Measurements from ENCODE around the gene FBXO40.
A peak's percentile ranks its signal among the peaks of the same experiment; 100 is the strongest.
"Not testable (repeated sequence)": the region's sequence is repeated elsewhere in the genome, so short reads cannot be mapped to it uniquely, and the experiment has no call there.

The FBXO40 gene

GRCh38 chr3:121592856-121593702 is at the start of gene FBXO40:
Gene FBXO40, plus strand, starts transcription at chr3:121593379. Its CDS starts 27,197 bp downstream, at chr3:121620576.
- H3K4me3 Mint-ChIP-seq, result no peak within 1 kb of the TSS
- peaks cover 9% of the 10 kb centered on the region for H3K4me1 Mint-ChIP-seq
- no peak within 1 kb of the TSS for H3K27ac Mint-ChIP-seq
- H3K27me3 Mint-ChIP-seq, result no peaks in the 10 kb centered on the region
- H3K9me3 Mint-ChIP-seq, result no peaks in the 10 kb centered on the region
- ATAC-seq, result no peak
- H3K36me3 Mint-ChIP-seq, result no peaks in the 10 kb centered on the region

DNA sequence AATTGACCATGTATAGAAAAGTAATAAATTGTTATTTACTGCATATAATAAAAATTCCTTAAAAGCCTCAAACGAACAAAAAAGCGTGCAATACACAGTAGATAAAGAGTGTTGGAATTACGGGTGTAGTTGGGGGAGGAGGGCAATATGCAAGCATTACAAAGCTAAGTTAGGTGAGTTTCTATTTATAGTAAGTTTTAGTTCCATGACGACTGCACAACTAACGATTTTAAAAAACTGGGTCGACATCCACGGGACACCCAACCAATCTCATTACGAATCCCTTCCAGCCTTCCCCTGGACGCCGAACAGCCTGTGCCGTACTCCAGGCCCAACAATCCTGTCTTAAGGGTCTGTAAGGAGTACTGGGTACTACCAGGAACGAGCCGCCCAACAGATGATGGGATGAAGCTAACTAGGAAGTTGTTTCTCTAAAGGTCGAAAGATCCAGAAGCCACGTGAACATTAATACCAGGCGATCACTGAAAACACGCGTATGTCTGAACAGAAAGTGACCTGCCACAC is 48.1 kb upstream of the FBXO40 start:
- peak overlapping the region; percentile 71 for H3K27ac Mint-ChIP-seq
- no peak for ATAC-seq

DNA sequence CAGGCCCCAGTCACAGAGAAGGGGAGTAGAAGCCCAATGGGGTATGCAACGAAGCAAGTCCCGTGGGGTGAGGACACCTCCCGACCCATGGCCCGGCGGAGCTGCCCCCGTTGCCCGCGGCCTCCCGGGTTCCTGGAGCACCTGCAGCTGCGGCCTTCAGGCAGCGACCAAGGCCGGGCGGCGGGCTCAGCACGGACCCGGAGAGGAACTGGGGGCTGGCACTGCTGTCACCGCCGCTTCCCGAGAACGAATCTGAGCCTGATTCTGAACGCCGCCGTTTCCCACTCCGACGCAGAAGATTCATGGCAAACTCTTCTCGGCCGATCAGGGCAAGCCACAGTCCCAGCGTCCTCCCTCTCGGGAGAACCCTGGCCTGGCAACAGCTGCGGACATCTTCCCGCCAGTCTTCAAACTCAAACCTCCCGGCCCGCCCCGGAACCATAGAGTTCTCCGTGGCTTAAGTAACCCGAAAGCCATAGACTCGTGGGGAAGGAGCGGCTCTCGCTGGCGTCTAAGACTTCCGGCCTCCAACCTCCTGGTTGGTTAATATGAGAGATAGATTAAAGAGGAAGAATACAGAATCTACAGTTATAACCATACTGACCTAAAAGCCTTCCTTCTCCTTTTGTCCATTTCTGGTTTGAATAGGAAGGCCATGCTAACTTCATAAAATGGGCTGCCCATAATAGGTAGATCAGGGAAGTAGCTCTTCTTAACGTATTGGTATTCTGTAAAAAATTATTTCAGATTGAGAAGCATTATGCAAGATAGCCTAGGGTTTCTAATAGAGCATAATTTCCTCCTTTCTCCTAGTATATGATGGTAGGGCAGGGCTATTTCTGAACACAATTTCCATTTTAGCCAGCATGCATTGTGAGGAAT is 47.4 kb upstream of the FBXO40 start, which contains the start of gene POLQ:
TSS of gene POLQ (minus strand) at position 415 of the 882 bp plus-strand sequence. CDS start at position 304, 111 bp downstream.
- H3K36me3 Mint-ChIP-seq, result no peaks in the 10 kb centered on the region
- H3K4me3 Mint-ChIP-seq, result peak within 1 kb of the TSS; percentile 77
- no peaks in the 10 kb centered on the region for H3K9me3 Mint-ChIP-seq
- peaks cover 33% of the 10 kb centered on the region for H3K4me1 Mint-ChIP-seq
- H3K27ac Mint-ChIP-seq, result peak within 1 kb of the TSS; percentile 71
- ATAC-seq, result peak; percentile 97
- no peaks in the 10 kb centered on the region for H3K27me3 Mint-ChIP-seq

More for the DNA sequence above, 48.1 kb upstream of the FBXO40 start:
- no peaks in the 10 kb centered on the region for H3K9me3 Mint-ChIP-seq
- peaks cover 33% of the 10 kb centered on the region for H3K4me1 Mint-ChIP-seq
- H3K36me3 Mint-ChIP-seq, result no peaks in the 10 kb centered on the region
- peak overlapping the region; percentile 70 for H3K4me3 Mint-ChIP-seq
- no peaks in the 10 kb centered on the region for H3K27me3 Mint-ChIP-seq

GRCh38 chr3:121552379-121552778 is 40.8 kb upstream of the FBXO40 start:
- Mint-ChIP-seq H3K4me3 (no peak overlapping the region), H3K4me1 (peaks cover 31% of the 10 kb centered on the region), H3K36me3 (no peaks in the 10 kb centered on the region), H3K27ac (no peak overlapping the region), H3K27me3 (no peaks in the 10 kb centered on the region), H3K9me3 (peaks cover 5% of the 10 kb centered on the region)
- no peak for ATAC-seq

- no peak overlapping the region for H3K27ac Mint-ChIP-seq
- no peak for ATAC-seq
- peaks cover 31% of the 10 kb centered on the region for H3K4me1 Mint-ChIP-seq
- no peak overlapping the region for H3K4me3 Mint-ChIP-seq
- peaks cover 5% of the 10 kb centered on the region for H3K9me3 Mint-ChIP-seq
- no peaks in the 10 kb centered on the region for H3K36me3 Mint-ChIP-seq
- H3K27me3 Mint-ChIP-seq, result no peaks in the 10 kb centered on the region
These were observed 40.4 kb upstream of the FBXO40 start for GRCh38 chr3:121552797-121553196.

GRCh38 chr3:121557426-121557934 is 35.7 kb upstream of the FBXO40 start:
- peaks cover 5% of the 10 kb centered on the region for H3K9me3 Mint-ChIP-seq
- no peaks in the 10 kb centered on the region for H3K36me3 Mint-ChIP-seq
- H3K27ac Mint-ChIP-seq, result no peak overlapping the region
- H3K4me3 Mint-ChIP-seq, result no peak overlapping the region
- H3K27me3 Mint-ChIP-seq, result peaks cover 9% of the 10 kb centered on the region
- peaks cover 9% of the 10 kb centered on the region for H3K4me1 Mint-ChIP-seq
- no peak for ATAC-seq

DNA sequence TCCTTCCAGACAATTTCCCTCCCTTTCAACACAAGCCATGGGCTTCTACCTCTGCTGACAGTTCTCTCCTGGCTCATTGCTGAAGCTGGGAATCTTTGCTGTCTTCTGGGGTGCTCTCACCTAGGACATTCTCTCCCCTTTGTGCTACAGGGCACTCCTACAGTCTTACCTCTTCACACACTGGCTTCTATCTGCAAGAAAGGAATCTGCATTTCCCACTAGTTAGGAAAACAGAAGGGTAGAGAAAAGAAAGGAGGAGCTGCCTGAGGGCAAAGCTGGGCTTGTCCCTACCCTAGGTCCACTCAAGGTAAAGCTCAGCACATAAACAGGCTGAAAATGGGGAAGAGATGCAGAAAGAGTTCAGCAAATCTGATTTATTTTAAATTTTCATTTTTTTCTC is 31.0 kb upstream of the FBXO40 start:
- H3K36me3 Mint-ChIP-seq, result no peaks in the 10 kb centered on the region
- no peaks in the 10 kb centered on the region for H3K9me3 Mint-ChIP-seq
- no peak overlapping the region for H3K27ac Mint-ChIP-seq
- no peak overlapping the region for H3K4me3 Mint-ChIP-seq
- peaks cover 9% of the 10 kb centered on the region for H3K27me3 Mint-ChIP-seq
- H3K4me1 Mint-ChIP-seq, result no peaks in the 10 kb centered on the region
- no peak for ATAC-seq

DNA sequence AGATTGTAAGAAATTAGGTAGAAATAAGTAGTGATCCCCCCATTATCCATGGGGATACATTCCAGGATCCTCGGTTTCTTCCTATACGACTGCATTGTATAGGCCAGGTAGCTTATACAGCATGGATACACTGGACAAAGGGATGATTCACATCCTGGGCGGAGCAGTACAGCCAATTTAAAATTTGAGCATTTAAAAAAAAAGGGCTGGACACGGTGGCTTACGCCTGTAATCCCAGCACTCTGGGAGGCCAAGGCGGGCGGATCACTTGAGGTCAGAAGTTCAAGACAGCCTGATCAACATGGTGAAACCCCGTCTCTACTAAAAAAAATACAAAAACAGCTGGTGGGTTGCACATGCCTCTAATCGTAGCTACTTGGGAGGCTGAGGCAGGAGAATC is 26.4 kb upstream of the FBXO40 start:
- H3K9me3 Mint-ChIP-seq, result no peaks in the 10 kb centered on the region
- H3K4me1 Mint-ChIP-seq, result no peaks in the 10 kb centered on the region
- H3K36me3 Mint-ChIP-seq, result no peaks in the 10 kb centered on the region
- no peaks in the 10 kb centered on the region for H3K27me3 Mint-ChIP-seq
- no peak overlapping the region for H3K27ac Mint-ChIP-seq
- ATAC-seq, result no peak
- H3K4me3 Mint-ChIP-seq, result no peak overlapping the region

GRCh38 chr3:121567649-121568048 is 25.5 kb upstream of the FBXO40 start, which contains the start of gene ARGFX:
Gene ARGFX, plus strand, starts transcription at chr3:121567949. Its CDS starts 2,765 bp downstream, at chr3:121570714.
- H3K4me3 Mint-ChIP-seq, result no peak within 1 kb of the TSS
- H3K27me3 Mint-ChIP-seq, result no peaks in the 10 kb centered on the region
- no peaks in the 10 kb centered on the region for H3K4me1 Mint-ChIP-seq
- ATAC-seq, result no peak
- H3K9me3 Mint-ChIP-seq, result no peaks in the 10 kb centered on the region
- H3K27ac Mint-ChIP-seq, result no peak within 1 kb of the TSS
- no peaks in the 10 kb centered on the region for H3K36me3 Mint-ChIP-seq

DNA sequence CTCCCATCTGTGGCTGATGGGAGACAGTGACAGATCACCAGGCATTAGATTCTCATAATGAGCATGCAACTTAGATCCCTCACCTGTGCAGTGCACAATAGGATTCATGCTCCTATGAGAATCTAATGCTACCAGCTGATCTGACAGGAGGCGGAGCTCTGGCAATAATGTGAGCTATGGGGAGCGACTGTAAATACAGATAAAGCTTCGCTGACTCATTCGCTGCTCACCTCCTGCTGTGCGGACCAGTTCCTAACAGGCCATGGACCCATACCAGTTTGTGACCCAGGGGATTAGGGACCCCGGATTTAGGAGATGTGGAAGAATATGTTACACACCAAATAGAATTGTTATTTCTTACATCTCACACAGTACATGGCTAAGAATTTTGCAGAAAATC is 18.7 kb upstream of the FBXO40 start:
- H3K4me1 Mint-ChIP-seq, result no peaks in the 10 kb centered on the region

DNA sequence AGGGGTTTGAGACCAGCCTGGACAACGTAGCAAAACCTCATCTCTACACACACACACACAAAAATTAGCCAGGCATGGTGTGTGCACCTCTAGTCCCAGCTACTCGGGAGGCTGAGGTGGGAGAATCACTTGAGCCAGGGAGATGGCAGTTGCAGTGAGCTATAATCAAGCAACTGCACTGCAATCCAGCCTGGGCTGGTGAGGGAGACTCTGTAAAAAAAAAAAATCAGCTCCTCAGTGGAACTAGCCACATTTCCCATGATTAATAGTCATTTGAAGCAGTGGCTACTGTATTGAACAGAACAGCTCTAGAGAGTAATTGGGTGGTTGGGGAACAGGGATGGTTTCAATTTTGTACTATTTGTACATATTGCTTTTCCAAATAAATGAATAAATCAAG is 11.5 kb upstream of the FBXO40 start:
- no peaks in the 10 kb centered on the region for H3K36me3 Mint-ChIP-seq
- H3K4me3 Mint-ChIP-seq, result no peak overlapping the region
- H3K4me1 Mint-ChIP-seq, result no peaks in the 10 kb centered on the region
- H3K27me3 Mint-ChIP-seq, result peaks cover 26% of the 10 kb centered on the region
- ATAC-seq, result no peak
- H3K9me3 Mint-ChIP-seq, result no peaks in the 10 kb centered on the region
- H3K27ac Mint-ChIP-seq, result no peak overlapping the region

More for the DNA sequence above, 18.7 kb upstream of the FBXO40 start:
- Mint-ChIP-seq H3K27ac (no peak overlapping the region), H3K27me3 (peaks cover 11% of the 10 kb centered on the region), H3K36me3 (no peaks in the 10 kb centered on the region), H3K9me3 (no peaks in the 10 kb centered on the region), H3K4me3 (no peak overlapping the region)
- ATAC-seq, result no peak

DNA sequence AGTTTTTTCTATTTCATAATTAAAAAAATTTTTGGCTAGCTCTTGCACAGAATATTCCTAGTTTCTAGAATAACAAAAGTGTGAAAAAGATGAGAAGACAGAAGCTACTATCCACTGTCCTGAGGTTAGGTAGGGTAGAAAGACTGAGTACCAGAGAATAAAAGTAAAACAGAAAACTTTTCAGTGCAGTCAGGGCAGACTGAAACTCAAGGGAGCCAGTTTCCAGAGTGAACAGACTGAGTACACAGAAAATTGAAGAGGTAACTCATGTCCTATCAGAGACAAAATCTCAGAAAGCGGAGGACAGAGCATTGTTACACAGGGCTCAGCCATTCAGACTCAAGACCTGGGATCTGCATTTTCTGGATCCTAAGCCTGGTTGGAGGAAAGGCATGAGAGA is 8.8 kb upstream of the FBXO40 start:
- Mint-ChIP-seq H3K36me3 (no peaks in the 10 kb centered on the region), H3K4me3 (no peak overlapping the region), H3K27me3 (peaks cover 26% of the 10 kb centered on the region), H3K4me1 (no peaks in the 10 kb centered on the region), H3K9me3 (no peaks in the 10 kb centered on the region), H3K27ac (no peak overlapping the region)
- no peak for ATAC-seq

DNA sequence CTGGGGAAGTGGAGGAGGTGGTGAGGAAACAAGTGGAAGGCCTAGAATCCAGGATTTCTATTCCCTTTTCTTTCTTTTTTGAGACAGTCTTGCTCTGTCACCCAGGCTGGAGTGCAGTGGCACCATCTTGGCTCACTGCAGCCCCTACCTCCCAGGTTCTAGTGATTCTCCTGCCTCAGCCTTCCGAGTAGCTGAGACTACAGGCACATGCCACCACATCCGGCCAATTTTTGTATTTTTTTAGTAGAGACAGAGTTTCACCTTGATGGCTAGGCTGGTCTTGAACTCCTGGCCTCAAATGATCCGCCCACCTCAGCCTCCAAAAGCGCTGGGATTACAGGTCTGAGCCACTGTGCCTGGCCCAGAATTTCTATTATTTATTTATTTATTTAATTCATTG is 627 bp downstream of the FBXO40 start:
- H3K4me3 Mint-ChIP-seq, H3K9me3 Mint-ChIP-seq, H3K36me3 Mint-ChIP-seq, ATAC-seq, H3K27me3 Mint-ChIP-seq, H3K27ac Mint-ChIP-seq, H3K4me1 Mint-ChIP-seq: not testable (repeated sequence)

DNA sequence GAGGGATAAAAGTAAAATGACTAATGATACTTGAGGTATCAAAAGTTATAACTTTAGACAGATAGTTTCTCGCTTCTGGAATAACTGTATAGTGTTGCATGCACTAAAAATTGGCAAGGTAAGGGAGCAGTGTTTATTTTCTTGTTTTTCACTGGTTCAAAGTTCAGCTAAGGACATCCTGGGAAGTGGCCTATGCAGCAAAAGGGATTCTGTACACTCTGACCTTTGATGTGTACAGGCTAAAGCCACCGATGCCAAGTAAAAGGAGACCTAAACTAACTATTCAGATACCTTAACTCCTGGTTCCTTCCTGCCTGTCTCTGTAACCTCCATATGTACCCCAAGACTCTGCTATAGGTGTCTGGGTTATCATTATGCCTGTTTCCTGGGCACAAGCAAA is 1.7 kb downstream of the FBXO40 start:
- ATAC-seq, result no peak
- no peak overlapping the region for H3K4me3 Mint-ChIP-seq
- peaks cover 9% of the 10 kb centered on the region for H3K4me1 Mint-ChIP-seq
- no peaks in the 10 kb centered on the region for H3K36me3 Mint-ChIP-seq
- no peak overlapping the region for H3K27ac Mint-ChIP-seq
- H3K9me3 Mint-ChIP-seq, result no peaks in the 10 kb centered on the region
- H3K27me3 Mint-ChIP-seq, result no peaks in the 10 kb centered on the region

- ATAC-seq, result no peak
- Mint-ChIP-seq H3K27ac (no peak overlapping the region), H3K9me3 (no peaks in the 10 kb centered on the region), H3K4me3 (no peak overlapping the region), H3K4me1 (peaks cover 9% of the 10 kb centered on the region), H3K27me3 (no peaks in the 10 kb centered on the region), H3K36me3 (no peaks in the 10 kb centered on the region)
These were observed 2.7 kb downstream of the FBXO40 start for GRCh38 chr3:121595765-121596406.
